IMR-90 (cell line): ENCODE results near the gene TTC39A.

ENCODE experiments used
- CEBPB ChIP-seq: IDR thresholded peaks from 2 replicates; pipeline ENCODE4 v1.6.1; 2012; ENCODE audit warnings: low read depth, low read length, improper control_type of control experiment
- MXI1 ChIP-seq: IDR thresholded peaks from 2 replicates; pipeline ENCODE4 v1.6.1; 2012; ENCODE audit warnings: low read depth, mild to moderate bottlenecking, low read length, moderate library complexity, borderline replicate concordance
- POLR2A ChIP-seq: IDR thresholded peaks from 2 replicates; pipeline ENCODE4 v1.6.1; 2012; ENCODE audit warnings: mild to moderate bottlenecking, low read depth, low read length
- RFX5 ChIP-seq: IDR thresholded peaks from 2 replicates; pipeline ENCODE4 v1.8.0; 2012; ENCODE audit warnings: low read depth, mild to moderate bottlenecking, low read length, moderate library complexity
- SMC3 ChIP-seq: fragments of 150-350 bp; IDR thresholded peaks from 2 replicates; pipeline ENCODE4 v1.6.1; 2016; ENCODE audit warnings: low read depth, mild to moderate bottlenecking, antibody characterized with exemption, low read length, moderate library complexity
- TF ChIP-seq, protein P1 (sequence below): conservative IDR thresholded peaks from 2 replicates; pipeline ENCODE4 v1.5.1; 2012; ENCODE audit warnings: mild to moderate bottlenecking, low read depth, low read length, improper control_type of control experiment

DNA sequence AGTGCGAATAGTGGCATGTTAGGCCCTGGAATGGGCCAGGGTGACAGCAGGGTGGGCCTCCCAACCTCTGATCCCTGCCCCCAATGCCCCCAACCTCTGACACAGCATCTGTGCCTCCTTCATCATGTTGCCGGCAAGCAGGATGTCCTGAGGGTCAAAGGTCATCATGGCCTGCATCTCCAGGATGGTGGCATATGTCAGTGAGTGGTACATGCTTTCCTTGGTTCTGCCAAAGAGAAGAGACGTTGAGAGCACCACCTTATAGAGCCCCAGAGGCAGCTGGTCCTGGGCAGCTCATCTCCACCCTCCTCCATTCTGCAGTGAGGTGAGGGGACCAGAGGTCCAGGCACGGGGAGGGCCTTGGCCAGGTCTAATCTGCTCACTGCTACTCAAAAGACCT lies 17.6 kb downstream of the TTC39A start:
- no peak for TF ChIP-seq POLR2A
- TF ChIP-seq, protein P1, sequence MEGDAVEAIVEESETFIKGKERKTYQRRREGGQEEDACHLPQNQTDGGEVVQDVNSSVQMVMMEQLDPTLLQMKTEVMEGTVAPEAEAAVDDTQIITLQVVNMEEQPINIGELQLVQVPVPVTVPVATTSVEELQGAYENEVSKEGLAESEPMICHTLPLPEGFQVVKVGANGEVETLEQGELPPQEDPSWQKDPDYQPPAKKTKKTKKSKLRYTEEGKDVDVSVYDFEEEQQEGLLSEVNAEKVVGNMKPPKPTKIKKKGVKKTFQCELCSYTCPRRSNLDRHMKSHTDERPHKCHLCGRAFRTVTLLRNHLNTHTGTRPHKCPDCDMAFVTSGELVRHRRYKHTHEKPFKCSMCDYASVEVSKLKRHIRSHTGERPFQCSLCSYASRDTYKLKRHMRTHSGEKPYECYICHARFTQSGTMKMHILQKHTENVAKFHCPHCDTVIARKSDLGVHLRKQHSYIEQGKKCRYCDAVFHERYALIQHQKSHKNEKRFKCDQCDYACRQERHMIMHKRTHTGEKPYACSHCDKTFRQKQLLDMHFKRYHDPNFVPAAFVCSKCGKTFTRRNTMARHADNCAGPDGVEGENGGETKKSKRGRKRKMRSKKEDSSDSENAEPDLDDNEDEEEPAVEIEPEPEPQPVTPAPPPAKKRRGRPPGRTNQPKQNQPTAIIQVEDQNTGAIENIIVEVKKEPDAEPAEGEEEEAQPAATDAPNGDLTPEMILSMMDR = no peak
- TF ChIP-seq SMC3 = no peak
- no peak for TF ChIP-seq RFX5
- no peak for TF ChIP-seq CEBPB
- TF ChIP-seq MXI1 = no peak
